Caco-2 (cell line): ENCODE measurements around the gene NDUFV3. TPM values are rescaled to one million over a fixed set of nuclear protein-coding genes. Genes with fewer than 3 reads are reported as not detected.

Experiments
- BruUV-seq: library from RNA; stranded (reverse); fragments of 400-500 nt; replicated peaks from 2 replicates; lab custom pipeline; 2021; lab: Mats Ljungman, UMichigan
- CTCF ChIA-PET: fragments of 300-600 bp; sonication (Branson Sonifier 250); formaldehyde crosslinking; loops from one replicate; lab custom pipeline; 2022; ENCODE audit warnings: antibody characterized with exemption; lab: Charles Lee
- POLR2A ChIA-PET: fragments of 300-600 bp; sonication (Branson Sonifier 250); formaldehyde crosslinking; loops from one replicate; lab custom pipeline; 2022; ENCODE audit warnings: antibody characterized with exemption; lab: Charles Lee
- DNase-seq, 2 experiments: peaks; one replicate each; pipeline versions ENCODE4 v3.0.0 to v3.0.0-alpha.2; 2020 to 2022
- H3K27me3 ChIP-seq: replicated peaks from 2 replicates; pipeline ENCODE4 v1.6.0; 2011; ENCODE audit warnings: low read length; ENCODE audit not compliant: control insufficient read depth, insufficient read depth
- H3K36me3 ChIP-seq: 2 replicates; pipeline ENCODE4 v1.5.1; 2011; ENCODE audit warnings: low read length; ENCODE audit not compliant: control insufficient read depth, insufficient read depth
- H3K4me1 ChIP-seq: fragments of 250-450 bp; sonication (Bioruptor Pico); 2 replicates; pipeline ENCODE4 v1.5.1; 2020; ENCODE audit warnings: mild to moderate bottlenecking
- H3K4me3 ChIP-seq: 2 replicates; pipeline ENCODE4 v1.5.1; 2011; ENCODE audit warnings: low read depth, mild to moderate bottlenecking, control low read depth, low read length
- H3K9me3 ChIP-seq: fragments of 250-450 bp; sonication (Bioruptor Pico); 2 replicates; pipeline ENCODE4 v1.5.1; 2020; ENCODE audit warnings: mild to moderate bottlenecking, moderate library complexity
- H3K27ac Mint-ChIP-seq: one replicate; pipeline ENCODE4 v1.8.0; 2022; ENCODE audit warnings: mixed read lengths; ENCODE audit not compliant: unreplicated experiment
- H3K27me3 Mint-ChIP-seq: one replicate; pipeline ENCODE4 v1.8.0; 2022; ENCODE audit warnings: mixed read lengths; ENCODE audit not compliant: insufficient read depth, unreplicated experiment
- H3K36me3 Mint-ChIP-seq: one replicate; pipeline ENCODE4 v1.8.0; 2022; ENCODE audit warnings: mild to moderate bottlenecking, mixed read lengths; ENCODE audit not compliant: insufficient read depth, unreplicated experiment
- H3K4me1 Mint-ChIP-seq: one replicate; pipeline ENCODE4 v1.8.0; 2022; ENCODE audit warnings: low read depth, mixed read lengths; ENCODE audit not compliant: unreplicated experiment
- H3K4me3 Mint-ChIP-seq: one replicate; pipeline ENCODE4 v1.8.0; 2022; ENCODE audit warnings: mild to moderate bottlenecking, moderate library complexity, mixed read lengths; ENCODE audit not compliant: unreplicated experiment
- H3K9me3 Mint-ChIP-seq: one replicate; pipeline ENCODE4 v1.8.0; 2022; ENCODE audit warnings: mixed read lengths; ENCODE audit not compliant: unreplicated experiment
- CTCF ChIP-seq, 2 experiments: fragments of 200-600 bp in 1 of 2; IDR thresholded peaks; 1 replicate in 1 of 2; 2 replicates in 1 of 2; pipeline versions ENCODE4 v1.5.1 to v1.8.0; 2011 to 2022; ENCODE audit warnings: antibody characterized with exemption in 1 of 2, control low read depth in 1 of 2, inconsistent platforms in 1 of 2, low read depth in 1 of 2, low read length in 1 of 2, mild to moderate bottlenecking in 1 of 2, moderate library complexity in 1 of 2; ENCODE audit not compliant: insufficient read depth in 1 of 2, severe bottlenecking in 1 of 2, unreplicated experiment in 1 of 2
- intact Hi-C: fragments of 100-400 bp; cut with micrococcal nuclease; formaldehyde crosslinking; loops from one replicate; pipeline ENCODE4 v1.10.0; 2022; ENCODE audit not compliant: unreplicated experiment
- total RNA-seq: library from RNA; stranded (reverse); gene quantifications from 2 replicates; pipeline ENCODE4 v1.2.3, GENCODE V29; 2022

Gene NDUFV3
- total RNA-seq, 1 experiment from 2014 or later = 32.5 TPM

- H3K27me3 Mint-ChIP-seq = no peaks in the 10 kb centered on the region
- Histone ChIP-seq H3K27me3 (no peaks in the 10 kb centered on the region), H3K4me1 (no peaks in the 10 kb centered on the region), H3K9me3 (no peaks in the 10 kb centered on the region), H3K36me3 (peaks cover 2% of the 10 kb centered on the region), H3K4me3 (no peak overlapping the region)
- H3K4me3 Mint-ChIP-seq = no peak overlapping the region
- no peak for TF ChIP-seq CTCF (IDR thresholded peaks at IDR 0.05; ENCODE audit: insufficient read depth in 1 of 2, low read depth in 1 of 2, low read length in 1 of 2, severe bottlenecking in 1 of 2, unreplicated experiment in 1 of 2)
- intact Hi-C loops = no loop called here
- ChIA-PET CTCF (no interaction called here), POLR2A (no interaction called here)
- no peak overlapping the region for H3K27ac Mint-ChIP-seq
- BruUV-seq = no TSS peak
- H3K36me3 Mint-ChIP-seq = peaks cover 72% of the 10 kb centered on the region
- no peak for DNase-seq
- H3K4me1 Mint-ChIP-seq = no peaks in the 10 kb centered on the region
- no peaks in the 10 kb centered on the region for H3K9me3 Mint-ChIP-seq
Measured at GRCh38 chr21:42849759-42850412, 43.2 kb upstream of the NDUFV3 start.

- CTCF ChIA-PET = no interaction called here
Measured at GRCh38 chr21:42850463-42850862, 42.6 kb upstream of the NDUFV3 start.

GRCh38 chr21:42850866-42851391 is 42.2 kb upstream of the NDUFV3 start:
- Mint-ChIP-seq H3K27ac (no peak overlapping the region), H3K4me3 (no peak overlapping the region), H3K4me1 (no peaks in the 10 kb centered on the region), H3K27me3 (no peaks in the 10 kb centered on the region), H3K36me3 (peaks cover 72% of the 10 kb centered on the region), H3K9me3 (no peaks in the 10 kb centered on the region)
- Histone ChIP-seq H3K9me3 (no peaks in the 10 kb centered on the region), H3K4me1 (no peaks in the 10 kb centered on the region), H3K36me3 (peaks cover 3% of the 10 kb centered on the region), H3K4me3 (no peak overlapping the region), H3K27me3 (no peaks in the 10 kb centered on the region)
- DNase-seq = peak in 1 of 2 experiments; percentile 55
- intact Hi-C loops = no loop called here
- BruUV-seq = no TSS peak
- POLR2A ChIA-PET = no interaction called here
- CTCF ChIA-PET = no interaction called here
- peak; percentile 48 to 55 for TF ChIP-seq CTCF (IDR thresholded peaks at IDR 0.05; ENCODE audit: insufficient read depth in 1 of 2, low read depth in 1 of 2, low read length in 1 of 2, severe bottlenecking in 1 of 2, unreplicated experiment in 1 of 2)

More at GRCh38 chr21:42850463-42850862, 42.6 kb upstream of the NDUFV3 start:
- intact Hi-C loops = no loop called here
- peaks cover 3% of the 10 kb centered on the region for H3K36me3 ChIP-seq
- TF ChIP-seq CTCF (IDR thresholded peaks at IDR 0.05; ENCODE audit: insufficient read depth in 1 of 2, low read depth in 1 of 2, low read length in 1 of 2, severe bottlenecking in 1 of 2, unreplicated experiment in 1 of 2) = no peak
- no peaks in the 10 kb centered on the region for H3K4me1 ChIP-seq
- H3K4me3 ChIP-seq = no peak overlapping the region
- H3K27ac Mint-ChIP-seq = no peak overlapping the region
- H3K9me3 ChIP-seq = no peaks in the 10 kb centered on the region
- H3K27me3 Mint-ChIP-seq = no peaks in the 10 kb centered on the region
- no peak for DNase-seq
- H3K9me3 Mint-ChIP-seq = no peaks in the 10 kb centered on the region
- H3K4me3 Mint-ChIP-seq = no peak overlapping the region
- peaks cover 72% of the 10 kb centered on the region for H3K36me3 Mint-ChIP-seq
- POLR2A ChIA-PET = no interaction called here
- BruUV-seq = no TSS peak
- no peaks in the 10 kb centered on the region for H3K27me3 ChIP-seq
- H3K4me1 Mint-ChIP-seq = no peaks in the 10 kb centered on the region
